IPS-NIHi7 (cell line): ENCODE data around the gene C5orf63.
A peak's percentile ranks its signal among the peaks of the same experiment; 100 is the strongest.
"Not testable (repeated sequence)": the region's sequence is repeated elsewhere in the genome, so short reads cannot be mapped to it uniquely, and the experiment has no call there.

Experiments
- DNase-seq: peaks from one replicate; pipeline ENCODE4 v3.0.0; 2012; ENCODE audit warnings: mixed read lengths; ENCODE audit errors: extremely low spot score

Gene C5orf63

DNA sequence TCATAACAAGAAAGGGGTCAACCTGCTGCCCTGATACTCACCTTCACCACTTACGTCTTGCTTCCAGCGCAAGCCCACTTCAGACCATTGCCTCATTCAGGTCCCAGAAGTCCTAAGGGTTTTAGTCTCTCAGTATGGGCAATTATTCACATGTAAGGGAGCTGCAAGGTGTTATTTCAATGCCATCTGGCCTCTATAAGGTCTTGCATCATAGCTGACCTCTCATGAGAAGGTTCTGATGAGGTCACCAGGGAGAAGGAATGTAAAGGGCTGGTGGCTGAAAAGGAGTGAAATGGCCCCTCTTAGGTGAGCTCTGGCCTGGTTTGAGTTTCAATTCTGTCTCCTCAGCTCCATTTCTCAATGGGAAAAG lies 41.5 kb downstream of the C5orf63 start:
- DNase-seq = no peak

GRCh38 chr5:127031147-127031862 lies 42.0 kb downstream of the C5orf63 start:
- DNase-seq = peak; percentile 30

- DNase-seq = peak; percentile 98
Measured at GRCh38 chr5:127030259-127031146, 42.8 kb downstream of the C5orf63 start, which contains the start of gene MARCHF3. Gene MARCHF3 (minus strand): TSS chr5:127030558. CDS start chr5:126918171, 112,387 bp downstream.

DNA sequence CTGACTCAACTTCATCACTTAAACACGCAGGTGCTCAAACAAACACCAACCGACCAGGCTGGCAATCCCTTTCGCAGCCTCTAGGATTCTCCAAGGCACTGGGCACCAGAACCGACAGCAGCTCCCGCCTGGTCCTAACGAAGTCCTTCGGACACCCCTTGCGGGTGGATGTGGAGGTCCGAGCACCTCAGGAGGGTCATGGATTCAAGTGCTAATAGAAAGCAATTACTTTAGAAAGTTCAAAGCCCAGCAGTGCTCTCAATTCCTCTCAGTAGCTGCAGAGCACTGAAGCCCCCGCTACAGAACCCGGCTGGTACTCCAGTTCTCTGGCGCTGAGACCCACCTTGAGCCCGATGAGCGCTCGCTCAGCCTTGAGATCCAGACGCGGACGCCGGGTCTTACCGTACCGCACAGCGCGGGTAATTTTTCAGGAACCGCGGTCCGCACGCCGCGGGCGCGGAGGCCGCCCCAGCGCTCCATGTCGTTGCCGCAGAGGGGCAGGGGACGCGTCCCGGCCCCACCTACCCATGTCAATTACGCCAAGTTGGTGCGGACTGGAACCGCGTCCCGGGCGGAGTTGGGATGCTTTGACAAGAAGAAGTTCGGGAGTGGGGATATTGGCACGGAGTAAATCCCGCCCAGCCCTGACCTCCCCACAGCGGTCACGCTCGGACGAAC lies 43.6 kb downstream of the C5orf63 start:
- DNase-seq = peak; percentile 63

DNA sequence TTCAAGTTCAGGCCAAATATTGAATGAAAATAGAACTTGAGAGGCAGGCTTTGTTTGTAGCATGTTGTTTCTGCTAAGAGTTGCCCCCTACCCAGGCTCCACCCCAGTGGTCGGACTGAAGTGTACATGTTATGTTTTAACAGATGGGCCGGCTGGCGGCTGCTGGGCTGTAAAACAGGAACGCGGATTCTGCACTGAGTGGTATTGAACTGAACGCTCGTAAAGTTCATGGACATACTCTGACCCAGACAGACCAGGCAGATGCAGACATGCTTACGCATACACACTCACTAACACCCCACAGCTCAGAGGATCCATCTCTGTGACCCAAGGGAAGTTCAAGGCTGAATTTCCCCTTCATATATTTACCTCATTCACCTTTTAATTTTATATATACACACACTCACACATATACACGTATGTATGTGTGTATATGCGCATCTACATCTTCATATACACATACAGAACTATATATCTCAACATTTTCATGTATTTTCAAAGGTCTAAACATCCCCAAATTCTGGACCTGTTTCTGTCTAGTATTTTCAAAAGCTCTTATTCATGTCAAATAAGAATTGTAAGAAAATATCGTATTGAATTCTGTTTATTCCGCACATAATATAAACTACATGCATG lies 44.4 kb downstream of the C5orf63 start:
- DNase-seq = no peak

- no peak for DNase-seq
Measured at GRCh38 chr5:127027539-127027938, 45.8 kb downstream of the C5orf63 start.

- no peak for DNase-seq
Measured at GRCh38 chr5:127026166-127026565, 47.1 kb downstream of the C5orf63 start.

GRCh38 chr5:127025467-127025866 lies 47.8 kb downstream of the C5orf63 start:
- no peak for DNase-seq

GRCh38 chr5:127024821-127025220 lies 48.5 kb downstream of the C5orf63 start:
- no peak for DNase-seq

DNA sequence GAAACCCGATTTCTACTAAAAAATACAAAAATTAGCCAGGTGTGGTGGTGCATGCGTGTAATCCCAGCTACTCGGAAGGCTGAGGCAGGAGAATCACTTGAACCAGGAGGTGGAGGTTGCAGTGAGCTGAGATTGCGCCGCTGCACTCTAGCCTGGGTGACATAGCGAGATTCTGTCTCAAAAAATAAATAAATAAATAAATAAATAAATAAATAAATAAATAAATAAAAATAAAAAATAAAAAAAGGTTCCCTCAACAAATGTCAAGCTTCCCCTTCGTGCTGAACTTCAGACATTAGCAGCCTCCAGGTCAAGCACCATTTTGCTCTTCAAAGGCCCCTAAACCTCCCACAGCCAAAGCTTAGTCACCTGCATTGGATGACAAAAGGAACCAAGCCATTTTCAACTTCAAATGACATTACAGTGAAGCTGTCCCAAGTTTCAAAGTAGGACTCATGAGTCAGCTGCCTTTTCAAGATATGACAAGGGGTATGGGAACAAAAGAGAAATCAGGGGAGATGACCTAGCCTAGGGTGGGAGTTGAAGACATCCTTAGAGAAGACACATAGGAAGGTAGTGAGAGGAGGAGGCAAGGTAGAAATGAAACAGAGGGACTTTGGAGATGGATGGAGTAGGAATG lies 49.6 kb downstream of the C5orf63 start:
- not testable (repeated sequence) for DNase-seq

DNA sequence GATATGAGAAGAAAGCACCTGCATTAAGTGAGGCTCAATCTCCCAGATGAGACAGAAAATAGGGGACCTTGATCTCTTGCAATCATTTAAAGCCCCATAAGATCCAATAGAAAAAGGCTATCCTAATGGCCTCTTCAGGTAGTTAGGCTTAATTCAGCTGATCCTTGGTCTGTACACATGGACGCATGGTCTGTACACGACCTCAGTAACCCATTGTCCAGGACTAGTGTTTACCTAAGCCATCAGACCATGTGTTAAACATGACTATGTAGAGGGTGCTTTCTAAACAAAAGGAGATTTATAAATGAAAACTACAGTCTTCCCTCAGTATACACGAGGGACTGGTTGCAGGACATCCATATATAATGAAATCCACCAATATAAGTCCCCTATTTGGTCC lies 50.5 kb downstream of the C5orf63 start:
- no peak for DNase-seq

- no peak for DNase-seq
Measured at GRCh38 chr5:127019928-127020327, 53.4 kb downstream of the C5orf63 start.

GRCh38 chr5:127016722-127017121 lies 56.6 kb downstream of the C5orf63 start:
- DNase-seq = not testable (repeated sequence)

DNA sequence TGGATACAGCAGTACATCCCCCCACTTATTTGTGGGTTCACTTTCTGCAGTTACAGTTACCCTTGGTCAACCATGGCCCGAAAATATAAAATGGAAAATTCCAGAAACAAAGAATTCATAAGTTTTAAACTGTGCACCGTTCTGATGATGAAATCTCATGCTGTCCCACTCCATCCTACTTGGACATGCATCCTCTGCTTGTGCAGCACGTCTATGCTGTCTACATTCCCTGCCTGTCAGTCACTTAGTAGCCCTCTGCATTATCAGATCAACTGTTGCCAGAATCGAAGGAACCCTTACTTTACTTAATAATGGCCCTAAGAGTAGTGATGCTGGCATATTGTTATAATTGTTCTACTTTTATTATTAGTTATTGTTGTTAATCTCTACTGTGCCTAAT lies 57.6 kb downstream of the C5orf63 start:
- DNase-seq = no peak

GRCh38 chr5:127014573-127014972 lies 58.7 kb downstream of the C5orf63 start:
- no peak for DNase-seq

DNA sequence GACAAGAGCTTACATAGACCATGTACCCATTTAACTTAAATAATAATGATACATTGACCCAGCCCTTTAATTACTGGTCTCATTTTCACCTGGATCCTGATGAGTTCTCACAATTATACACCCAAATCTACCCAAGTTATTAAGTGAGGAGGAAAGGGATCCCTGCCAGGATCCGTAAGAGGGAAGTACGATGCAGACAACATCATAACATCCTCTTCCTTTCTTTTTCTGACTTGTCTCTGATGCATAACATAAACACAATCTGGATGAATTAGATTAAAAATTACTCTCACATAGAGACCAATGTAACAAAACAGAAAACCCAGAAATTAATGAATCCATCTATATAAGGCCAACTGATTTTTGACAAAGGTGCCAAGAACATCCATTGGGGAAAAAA lies 59.9 kb downstream of the C5orf63 start:
- DNase-seq = no peak

DNA sequence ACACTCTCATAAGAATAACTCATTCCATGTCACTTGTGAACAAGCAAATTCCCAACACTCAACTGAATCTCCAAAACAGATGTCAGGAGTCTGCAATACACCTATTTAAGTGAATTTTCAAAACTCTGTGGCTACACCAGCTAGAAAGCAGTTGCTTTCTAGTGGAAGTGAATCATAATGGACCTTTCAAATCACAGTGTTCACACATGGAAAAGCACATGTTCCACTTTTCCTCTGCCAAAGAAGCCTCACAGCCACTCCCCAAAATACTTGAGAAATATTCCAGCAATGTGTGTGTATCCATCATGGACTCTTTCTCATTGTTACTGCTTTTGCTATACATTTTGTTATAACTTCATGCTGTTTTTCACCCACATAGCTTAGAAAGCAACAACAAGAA lies 60.4 kb downstream of the C5orf63 start:
- no peak for DNase-seq

DNA sequence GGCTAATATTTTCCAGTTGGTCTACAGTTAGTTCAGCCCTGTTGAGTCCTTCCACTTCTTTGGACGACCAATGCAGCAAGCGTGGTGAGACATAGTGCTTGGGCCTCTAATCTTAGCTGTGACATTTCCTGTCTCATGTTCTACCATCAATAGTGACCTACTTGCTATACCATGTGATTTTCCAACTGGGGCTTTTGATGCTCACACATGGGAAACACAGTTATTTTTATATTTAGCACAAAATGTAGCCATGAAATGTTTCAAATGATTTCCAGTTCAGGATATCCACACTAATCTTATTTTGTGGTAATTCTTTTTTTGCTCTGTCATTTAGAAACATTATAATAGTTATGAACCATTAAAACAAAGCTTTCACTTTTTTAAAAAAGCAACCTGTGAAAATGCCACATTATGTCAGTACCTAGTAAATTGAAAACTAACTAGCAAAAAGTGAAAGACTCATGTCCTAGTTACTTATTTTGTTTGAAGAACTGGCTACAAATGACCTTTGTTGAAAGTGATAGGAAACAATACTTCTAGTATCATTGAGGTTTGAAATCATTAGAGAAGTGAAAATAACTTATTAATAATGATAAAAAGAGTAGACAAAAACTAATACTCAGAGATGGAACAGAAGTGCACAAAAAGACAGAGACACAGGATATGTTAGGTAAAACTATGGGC lies 61.2 kb downstream of the C5orf63 start:
- DNase-seq = no peak

DNA sequence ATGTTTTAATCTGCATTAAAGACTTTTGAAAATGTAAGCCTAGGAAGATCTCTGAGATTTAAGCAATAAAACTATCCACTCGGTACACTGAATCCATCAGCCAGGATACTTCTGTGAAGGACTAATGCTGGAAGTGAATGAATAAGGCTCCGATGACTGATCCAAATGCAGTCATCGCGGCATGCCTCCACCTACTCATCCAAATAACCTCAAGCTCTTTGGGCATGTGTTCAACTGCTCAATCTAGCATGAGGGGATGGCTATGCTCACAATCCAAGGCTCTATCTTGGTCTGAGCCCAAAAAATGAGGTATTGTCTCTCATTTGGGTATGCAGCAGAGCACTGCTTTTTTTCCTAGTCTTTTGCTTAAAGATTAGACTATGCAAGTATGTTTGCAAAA lies 62.1 kb downstream of the C5orf63 start:
- DNase-seq = no peak

DNA sequence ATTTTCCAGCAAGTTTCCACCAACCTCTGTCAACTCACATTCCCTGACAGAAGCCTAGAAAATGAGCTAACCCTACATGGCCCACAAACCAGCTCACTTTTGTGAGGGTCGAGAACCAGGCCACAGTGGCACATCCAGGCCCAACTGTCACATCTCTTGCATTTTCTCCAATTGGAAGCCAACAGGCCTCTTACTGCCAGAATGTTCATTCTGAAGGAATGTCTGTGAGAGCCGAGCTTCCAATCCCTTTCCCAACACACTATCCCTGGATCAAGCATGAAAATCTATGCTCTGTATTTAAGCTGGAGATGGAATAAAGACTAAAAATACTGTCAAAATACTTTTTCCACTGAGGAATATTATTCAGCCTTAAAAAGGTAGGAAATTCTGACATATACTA lies 62.9 kb downstream of the C5orf63 start:
- DNase-seq = no peak

GRCh38 chr5:127009784-127010183 lies 63.5 kb downstream of the C5orf63 start:
- DNase-seq = no peak
